ENCODE measurements around the gene BTG1.

- TF ChIP-seq CTCF (IDR thresholded peaks at IDR 0.05), result no peak
- no peak for TF ChIP-seq EP300 (IDR thresholded peaks at IDR 0.05)
These were observed 1.8 kb upstream of the BTG1 start for GRCh38 chr12:92147491-92147890.
